ENCODE data around the gene NMNAT2.

Gene NMNAT2

DNA sequence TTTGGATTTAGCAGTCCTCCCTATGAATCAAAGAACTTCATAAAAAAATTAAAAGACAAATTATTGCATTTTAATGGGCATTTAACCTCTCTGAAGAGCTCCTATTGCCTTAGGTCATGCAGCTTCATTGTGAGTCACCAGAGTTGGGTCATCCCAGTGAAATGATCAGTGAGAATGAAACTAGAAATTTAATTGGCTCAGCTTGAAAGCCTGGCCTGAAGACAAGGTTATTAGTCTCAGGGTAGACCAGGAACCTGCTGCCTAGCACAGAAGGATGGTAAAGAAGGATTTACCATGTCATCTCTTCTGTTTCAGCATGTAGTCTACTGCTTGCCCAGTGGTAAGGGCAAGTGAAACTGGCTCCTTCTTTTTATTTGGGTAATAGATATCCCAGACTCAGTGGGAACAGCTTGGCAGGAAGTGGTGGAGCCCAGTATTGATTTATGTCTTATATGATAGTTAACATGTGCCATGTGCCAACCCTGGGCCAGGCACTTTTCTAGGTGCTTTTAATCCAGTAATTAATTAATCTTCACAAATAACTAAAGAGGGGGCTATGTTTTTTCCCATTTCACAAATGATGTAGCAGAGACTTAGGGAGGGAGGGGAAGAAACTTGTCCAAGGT is 208.5 kb downstream of the NMNAT2 start:
- no peak for DNase-seq

DNA sequence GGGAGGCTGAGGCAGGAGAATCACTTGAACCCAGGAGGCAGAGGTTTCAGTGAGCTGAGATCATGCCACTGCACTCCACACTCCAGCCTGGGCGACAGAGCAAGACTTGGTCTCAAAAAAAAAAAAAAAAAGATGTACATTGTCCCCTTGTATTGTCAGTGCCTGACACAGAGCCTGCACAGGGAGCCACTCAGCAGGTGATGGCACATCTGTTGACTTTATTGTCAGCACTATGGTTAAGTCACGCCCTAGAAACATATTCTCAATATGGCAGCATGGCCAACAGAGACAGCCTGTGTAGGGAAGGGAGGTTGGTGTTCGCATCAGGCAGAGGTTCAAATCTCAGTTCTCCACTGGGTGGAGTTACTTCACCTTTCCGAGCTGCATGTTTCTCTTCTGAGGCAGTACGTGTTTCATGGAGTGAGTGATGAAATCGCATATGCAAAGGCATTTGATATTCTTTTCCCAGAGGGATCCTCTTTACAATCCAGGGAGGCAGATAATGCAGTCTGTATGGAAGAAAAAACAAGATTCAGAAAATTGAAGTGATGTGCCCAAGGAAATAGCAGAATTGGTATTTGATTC is 211.6 kb downstream of the NMNAT2 start:
- DNase-seq: no peak

- DNase-seq: no peak
These were observed 212.9 kb downstream of the NMNAT2 start for GRCh38 chr1:183205196-183205781.

DNA sequence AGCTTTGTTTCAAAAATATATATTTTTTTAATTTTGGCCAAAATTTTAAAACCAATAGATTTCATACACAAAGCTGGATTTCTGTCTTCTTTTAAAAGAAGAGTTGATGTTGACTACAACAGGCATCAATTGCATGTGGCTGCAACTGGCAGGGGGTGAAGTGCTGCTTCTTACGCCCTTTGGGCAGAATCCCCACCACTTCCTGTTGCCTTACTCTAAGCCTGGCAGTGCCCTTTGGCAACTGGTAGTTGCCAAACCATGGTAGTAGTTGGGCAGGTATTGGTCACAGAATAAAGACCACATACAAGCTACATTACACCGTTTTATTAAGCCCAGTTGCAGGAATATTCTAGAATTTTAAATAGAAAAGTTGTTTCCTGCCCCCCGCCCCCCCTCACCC is 215.1 kb downstream of the NMNAT2 start:
- no peak for DNase-seq

DNA sequence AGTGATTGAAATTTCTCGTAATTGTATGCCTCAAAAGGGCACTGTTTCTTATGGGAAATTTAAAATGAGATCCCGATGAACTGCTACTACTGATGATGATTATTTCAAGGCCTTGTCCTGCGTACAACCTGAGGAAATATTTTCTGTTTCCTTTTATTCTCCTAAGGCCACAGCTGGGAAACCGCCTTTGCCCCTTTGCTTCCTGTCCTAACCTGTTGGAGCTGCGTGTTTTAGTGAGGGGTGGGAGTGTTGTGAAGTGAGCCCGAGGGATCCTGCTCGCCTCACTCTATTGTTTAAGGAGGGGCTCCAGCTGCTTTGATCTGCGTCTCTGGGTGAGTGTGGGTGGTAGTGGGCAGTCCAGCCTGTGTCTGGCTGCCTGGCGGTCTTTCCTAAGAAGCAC is 217.7 kb downstream of the NMNAT2 start:
- DNase-seq: no peak

- no peak for DNase-seq
These were observed 218.9 kb downstream of the NMNAT2 start for GRCh38 chr1:183199304-183199703.

DNA sequence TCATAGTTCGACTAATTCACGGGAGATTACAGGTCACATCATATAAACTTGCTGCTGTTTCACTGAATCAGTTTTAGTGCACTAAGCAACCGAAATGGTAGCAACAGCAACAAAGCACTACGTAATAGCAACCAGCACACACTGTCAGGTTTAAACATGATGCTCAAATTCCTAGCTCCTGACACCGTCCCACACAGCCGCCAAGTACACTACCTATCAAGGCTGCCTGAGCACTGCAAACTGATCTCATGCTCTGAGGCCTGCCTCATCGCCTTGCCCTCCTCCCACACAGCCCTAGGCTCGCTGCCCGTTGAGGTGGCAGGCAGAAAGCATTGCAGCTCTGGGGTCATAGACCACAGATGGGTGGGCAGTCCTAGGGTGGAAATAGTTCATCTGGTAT is 219.7 kb downstream of the NMNAT2 start:
- no peak for DNase-seq
